Measurements from ENCODE around the gene ARVCF. TPM values are rescaled to one million over a fixed set of nuclear protein-coding genes. Genes with fewer than 3 reads are reported as not detected.

The ARVCF gene, protein sequence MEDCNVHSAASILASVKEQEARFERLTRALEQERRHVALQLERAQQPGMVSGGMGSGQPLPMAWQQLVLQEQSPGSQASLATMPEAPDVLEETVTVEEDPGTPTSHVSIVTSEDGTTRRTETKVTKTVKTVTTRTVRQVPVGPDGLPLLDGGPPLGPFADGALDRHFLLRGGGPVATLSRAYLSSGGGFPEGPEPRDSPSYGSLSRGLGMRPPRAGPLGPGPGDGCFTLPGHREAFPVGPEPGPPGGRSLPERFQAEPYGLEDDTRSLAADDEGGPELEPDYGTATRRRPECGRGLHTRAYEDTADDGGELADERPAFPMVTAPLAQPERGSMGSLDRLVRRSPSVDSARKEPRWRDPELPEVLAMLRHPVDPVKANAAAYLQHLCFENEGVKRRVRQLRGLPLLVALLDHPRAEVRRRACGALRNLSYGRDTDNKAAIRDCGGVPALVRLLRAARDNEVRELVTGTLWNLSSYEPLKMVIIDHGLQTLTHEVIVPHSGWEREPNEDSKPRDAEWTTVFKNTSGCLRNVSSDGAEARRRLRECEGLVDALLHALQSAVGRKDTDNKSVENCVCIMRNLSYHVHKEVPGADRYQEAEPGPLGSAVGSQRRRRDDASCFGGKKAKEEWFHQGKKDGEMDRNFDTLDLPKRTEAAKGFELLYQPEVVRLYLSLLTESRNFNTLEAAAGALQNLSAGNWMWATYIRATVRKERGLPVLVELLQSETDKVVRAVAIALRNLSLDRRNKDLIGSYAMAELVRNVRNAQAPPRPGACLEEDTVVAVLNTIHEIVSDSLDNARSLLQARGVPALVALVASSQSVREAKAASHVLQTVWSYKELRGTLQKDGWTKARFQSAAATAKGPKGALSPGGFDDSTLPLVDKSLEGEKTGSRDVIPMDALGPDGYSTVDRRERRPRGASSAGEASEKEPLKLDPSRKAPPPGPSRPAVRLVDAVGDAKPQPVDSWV
- 1.2 to 3.0 TPM (median 2.7 TPM) in 5 replicates for total RNA-seq (2022; extraction: Qiagen RNA extraction; ENCODE audit: low read depth)

DNA sequence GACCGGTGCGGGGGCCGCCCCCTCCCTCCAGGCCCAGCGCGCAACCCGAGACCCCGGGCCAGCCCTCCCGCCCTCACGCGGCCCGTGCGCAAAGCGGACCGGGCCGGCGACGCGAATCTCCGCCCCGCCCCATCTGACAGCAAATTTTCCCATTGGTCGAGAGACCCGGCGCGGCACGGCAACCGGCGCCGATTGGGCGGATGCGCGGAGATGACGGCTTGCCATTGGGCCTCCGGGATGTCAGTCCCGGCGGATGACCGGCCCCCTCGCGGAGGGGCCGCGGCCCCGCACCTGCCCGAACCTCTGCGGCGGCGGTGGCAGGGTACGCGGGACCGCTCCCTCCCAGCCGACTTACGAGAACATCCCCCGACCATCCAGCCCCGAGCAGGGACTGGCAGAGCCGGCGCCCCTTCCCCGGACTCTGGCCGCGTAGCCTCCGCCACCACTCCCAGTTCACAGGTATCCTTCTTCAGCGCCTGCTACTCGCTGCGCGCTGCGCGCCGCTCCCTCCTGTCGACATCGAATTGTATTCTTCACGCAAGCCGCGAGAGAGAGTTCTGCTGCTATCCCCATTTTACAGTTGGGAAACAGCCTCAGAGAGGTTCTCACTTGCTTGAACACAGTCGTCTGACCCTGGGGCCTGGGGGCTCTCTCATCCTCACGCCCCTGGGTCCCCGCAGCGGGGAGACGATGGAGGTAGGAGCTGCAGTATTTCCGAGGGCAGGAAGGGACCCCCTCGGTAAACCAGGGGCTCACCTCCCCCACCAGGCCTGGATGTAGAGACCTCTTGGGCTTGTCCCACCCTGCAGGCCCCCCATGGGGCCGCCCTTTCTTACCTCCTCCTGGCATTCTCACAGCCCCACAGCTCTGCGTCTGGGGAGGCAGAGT, at the start of gene ARVCF:
TSS of gene ARVCF (minus strand) at position 90 of the 888 bp plus-strand sequence. CDS start 26,029 bp downstream, outside the sequence.

DNA sequence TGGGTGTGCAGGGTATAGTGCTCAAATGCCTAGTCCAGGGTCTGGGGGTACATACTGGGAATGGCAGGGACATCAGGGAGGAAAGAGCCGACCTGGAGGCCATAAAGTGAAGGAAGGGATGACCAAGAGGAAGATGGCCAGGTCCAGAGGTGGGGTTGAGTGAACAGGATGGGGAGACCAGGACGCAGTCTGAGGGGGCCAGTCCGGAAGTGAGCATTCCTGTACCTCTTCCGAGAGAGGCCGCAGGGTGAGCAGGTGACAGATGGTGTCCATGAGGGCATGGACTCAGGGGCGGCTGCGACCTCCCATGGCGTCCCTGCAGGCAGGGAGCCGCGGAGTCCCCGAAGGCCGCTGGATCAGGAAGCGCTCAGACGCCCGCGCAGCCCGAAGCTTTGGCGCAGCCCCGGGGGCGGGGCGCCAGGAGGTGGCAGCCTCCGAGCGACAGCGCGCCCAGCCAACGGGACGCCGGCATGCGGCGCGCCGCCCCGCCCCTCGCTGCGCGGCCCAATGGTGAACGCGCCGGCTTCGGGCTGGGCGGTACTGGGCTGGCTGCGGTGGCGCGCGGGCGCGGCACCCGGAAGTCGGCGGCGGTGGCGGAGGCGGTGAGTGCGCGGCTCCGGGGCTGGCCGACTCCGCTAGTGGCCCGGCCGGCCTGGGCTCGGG, 4.0 kb upstream of the ARVCF start, which contains the start of gene TANGO2:
TSS of gene TANGO2 (plus strand) at position 578 of the 663 bp plus-strand sequence. CDS start 15,689 bp downstream, outside the sequence.

DNA sequence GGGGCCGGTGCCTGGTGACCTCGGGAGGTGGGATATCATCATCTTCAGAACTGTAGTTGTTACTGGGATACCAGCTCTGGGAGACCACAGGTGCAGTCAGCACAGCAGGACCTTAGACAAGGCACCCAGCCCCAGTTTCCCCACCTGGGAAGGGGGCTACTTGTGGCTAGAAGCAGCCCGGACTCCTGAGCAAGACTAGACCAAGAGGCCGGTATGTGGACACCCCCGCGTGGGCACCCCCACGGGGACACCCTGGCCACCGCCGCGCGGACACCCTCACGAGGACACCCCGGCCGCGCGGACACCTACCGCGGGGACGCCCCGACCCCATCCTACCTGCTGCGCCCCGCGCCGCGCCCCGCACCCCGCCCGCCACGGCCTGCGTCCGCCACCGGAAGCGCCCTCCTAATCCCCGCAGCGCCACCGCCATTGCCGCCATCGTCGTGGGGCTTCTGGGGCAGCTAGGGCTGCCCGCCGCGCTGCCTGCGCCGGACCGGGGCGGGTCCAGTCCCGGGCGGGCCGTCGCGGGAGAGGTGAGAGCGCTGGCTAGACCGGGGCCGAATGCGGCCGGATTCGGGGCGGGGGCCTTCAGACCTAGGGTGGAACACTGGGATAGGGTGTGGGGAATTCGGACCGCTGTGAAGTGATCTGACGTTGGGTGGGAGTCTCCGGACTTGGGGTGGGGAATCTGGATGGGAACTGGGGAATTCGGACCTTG, 75.1 kb downstream of the ARVCF start, which contains the start of the genes COMT and TXNRD2:
TSS of gene COMT (plus strand) at position 408 of the 718 bp plus-strand sequence. CDS start 20,755 bp downstream, outside the sequence.
TSS of gene TXNRD2 (minus strand) at position 454 of the 718 bp plus-strand sequence. CDS start at position 439, 15 bp downstream.

Other genes starting within 250 kb of the ARVCF start
- gene GNB1L, start 161.9 kb downstream of the ARVCF start, total RNA-seq (2022; extraction: Qiagen RNA extraction; ENCODE audit: low read depth) = 12.6 to 17.8 TPM (median 16.8 TPM) in 5 replicates
- gene RTL10, start 161.9 kb downstream of the ARVCF start, total RNA-seq (2022; extraction: Qiagen RNA extraction; ENCODE audit: low read depth) = 5.8 to 8.6 TPM (median 6.5 TPM) in 5 replicates
- gene COMT, start 75.1 kb downstream of the ARVCF start, total RNA-seq (2022; extraction: Qiagen RNA extraction; ENCODE audit: low read depth) = 129 to 164 TPM (median 157 TPM) in 5 replicates
- 27.9 to 40.0 TPM (median 33.8 TPM) in 5 replicates for gene TXNRD2, start 75.0 kb downstream of the ARVCF start, total RNA-seq (2022; extraction: Qiagen RNA extraction; ENCODE audit: low read depth)
- gene TANGO2, start 4.3 kb upstream of the ARVCF start, total RNA-seq (2022; extraction: Qiagen RNA extraction; ENCODE audit: low read depth) = 12.1 to 16.0 TPM (median 14.7 TPM) in 5 replicates
- 19.8 to 23.0 TPM (median 21.0 TPM) in 5 replicates for gene DGCR8, start 63.4 kb upstream of the ARVCF start, total RNA-seq (2022; extraction: Qiagen RNA extraction; ENCODE audit: low read depth)
- gene RANBP1, start 99.3 kb upstream of the ARVCF start, total RNA-seq (2022; extraction: Qiagen RNA extraction; ENCODE audit: low read depth) = 258 to 295 TPM (median 291 TPM) in 5 replicates
- 19.5 to 28.3 TPM (median 27.0 TPM) in 5 replicates for gene TRMT2A, start 100.4 kb upstream of the ARVCF start, total RNA-seq (2022; extraction: Qiagen RNA extraction; ENCODE audit: low read depth)
- 22.5 to 34.0 TPM (median 26.4 TPM) in 5 replicates for gene ZDHHC8, start 115.0 kb upstream of the ARVCF start, total RNA-seq (2022; extraction: Qiagen RNA extraction; ENCODE audit: low read depth)
- gene CCDC188, start 134.2 kb upstream of the ARVCF start, total RNA-seq (2022; extraction: Qiagen RNA extraction; ENCODE audit: low read depth) = not detected in 5 replicates

Measured in A549 treated with CpdA at 1 μM for 4 hours (cell line).